GM21576 (cell line): Measurements from ENCODE around the gene STARD3.
"Not testable (repeated sequence)": the region's sequence is repeated elsewhere in the genome, so short reads cannot be mapped to it uniquely, and the experiment has no call there.

Source experiments
- ATAC-seq: cut with Tn5 transposase; IDR thresholded peaks from one replicate; pipeline ENCODE4 v1.9.1; 2021; ENCODE audit warnings: mild to moderate bottlenecking, moderate library complexity; ENCODE audit not compliant: unreplicated experiment

STARD3 gene

GRCh38 chr17:39636927-39637736 is at the start of gene STARD3:
Gene STARD3 (plus strand): TSS chr17:39637144. CDS start chr17:39653532, 16,388 bp downstream.
- ATAC-seq: peak; percentile 75

GRCh38 chr17:39590180-39590579 is 46.8 kb upstream of the STARD3 start:
- ATAC-seq: not testable (repeated sequence)

GRCh38 chr17:39591958-39592954 is 44.7 kb upstream of the STARD3 start:
- no peak for ATAC-seq

- no peak for ATAC-seq
These were observed 43.6 kb upstream of the STARD3 start for GRCh38 chr17:39593371-39593770.

GRCh38 chr17:39595294-39595693 is 41.6 kb upstream of the STARD3 start:
- ATAC-seq: no peak

- ATAC-seq: no peak
These were observed 40.9 kb upstream of the STARD3 start for GRCh38 chr17:39595928-39596510.

GRCh38 chr17:39596543-39597267 is 40.2 kb upstream of the STARD3 start:
- no peak for ATAC-seq

GRCh38 chr17:39597372-39598046 is 39.4 kb upstream of the STARD3 start:
- no peak for ATAC-seq

GRCh38 chr17:39598047-39598481 is 38.9 kb upstream of the STARD3 start:
- ATAC-seq: no peak

GRCh38 chr17:39598630-39599003 is 38.3 kb upstream of the STARD3 start:
- no peak for ATAC-seq

- ATAC-seq: no peak
These were observed 37.8 kb upstream of the STARD3 start for GRCh38 chr17:39599004-39599664.

GRCh38 chr17:39599665-39600231 is 37.2 kb upstream of the STARD3 start:
- no peak for ATAC-seq

- ATAC-seq: no peak
These were observed 36.5 kb upstream of the STARD3 start for GRCh38 chr17:39600288-39600996.

GRCh38 chr17:39600997-39601597 is 35.8 kb upstream of the STARD3 start:
- no peak for ATAC-seq

GRCh38 chr17:39601758-39602532 is 35.0 kb upstream of the STARD3 start:
- ATAC-seq: no peak

- ATAC-seq: no peak
These were observed 34.2 kb upstream of the STARD3 start for GRCh38 chr17:39602533-39603303.
